Activated naive CD8-positive, alpha-beta T cell treated with anti-CD3 and anti-CD28 coated beads, Interleukin-2, amount 50 U/mL, for 16 hours (primary cell): ENCODE results near the gene PRM1.
"Not testable (repeated sequence)": the region's sequence is repeated elsewhere in the genome, so short reads cannot be mapped to it uniquely, and the experiment has no call there.

Experiments used
- DNase-seq: peaks from one replicate; pipeline ENCODE4 v3.0.0-alpha.2; 2020; ENCODE audit warnings: low read depth, low spot score

The PRM1 gene

DNA sequence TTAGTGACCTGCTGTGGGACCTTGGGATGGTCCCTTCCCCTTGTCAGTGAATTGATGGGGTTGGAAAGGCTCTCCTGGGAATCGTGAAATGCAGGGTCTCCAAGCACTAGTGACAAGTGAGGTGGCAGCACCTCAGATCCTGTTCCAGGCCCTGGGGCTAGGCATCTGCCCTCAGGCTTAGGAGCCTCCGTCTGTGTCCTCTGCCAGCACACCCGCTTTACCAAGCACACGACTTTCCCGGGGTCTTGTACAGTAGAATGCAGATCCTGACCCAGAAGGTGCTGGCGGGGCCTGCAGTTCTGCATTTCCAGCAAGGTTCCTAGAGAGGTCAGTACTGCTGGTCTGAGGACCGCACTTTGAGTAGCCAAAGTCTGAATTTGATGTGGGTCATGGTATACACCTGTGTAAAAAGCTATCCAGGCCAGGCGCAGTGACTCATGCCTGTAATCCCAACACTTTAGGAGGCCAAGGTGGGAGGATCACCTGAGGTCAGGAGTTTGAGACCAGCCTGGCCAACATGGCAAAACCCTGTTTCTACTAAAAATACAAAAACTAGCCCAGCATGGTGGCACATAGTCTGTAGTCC, 33.3 kb upstream of the PRM1 start:
- DNase-seq: no peak

DNA sequence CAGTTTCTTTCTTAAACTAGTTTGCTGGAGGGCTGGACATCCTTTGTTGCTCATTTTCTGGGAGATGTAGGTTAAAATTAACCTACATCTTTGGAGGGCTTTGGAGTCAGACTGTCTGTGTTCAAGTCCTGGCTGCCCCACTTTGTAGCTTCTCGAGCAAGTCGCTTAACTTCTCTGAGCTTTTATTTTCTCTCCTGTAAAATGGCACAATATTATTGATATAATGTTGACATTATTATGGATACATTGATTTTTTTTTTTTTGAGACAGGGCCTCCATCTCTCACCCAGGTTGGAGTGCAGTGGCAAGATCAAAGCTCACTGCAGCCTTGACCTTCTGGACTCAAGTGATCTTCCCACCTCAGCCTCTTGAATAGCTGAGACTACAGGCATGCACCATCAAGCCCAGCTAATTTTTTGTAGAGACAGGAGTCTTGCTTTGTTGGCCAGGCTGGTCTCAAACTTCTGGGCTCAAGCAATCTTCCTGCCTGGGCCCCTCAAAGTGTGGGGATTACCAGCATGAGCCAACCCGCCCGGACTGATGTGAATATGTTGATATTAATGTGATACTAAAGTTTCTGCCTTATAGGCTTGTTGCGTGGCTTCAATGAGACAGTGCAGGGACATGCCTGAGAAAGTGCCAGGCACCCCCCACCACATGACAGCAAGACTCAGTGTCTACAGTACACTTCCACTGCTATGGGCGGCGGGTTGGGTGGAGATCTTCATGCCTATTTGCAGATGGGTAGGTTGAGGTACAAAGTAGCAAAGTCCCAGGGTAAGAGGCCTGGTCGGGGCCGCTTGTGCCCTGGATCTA, 32.6 kb upstream of the PRM1 start:
- no peak for DNase-seq

DNA sequence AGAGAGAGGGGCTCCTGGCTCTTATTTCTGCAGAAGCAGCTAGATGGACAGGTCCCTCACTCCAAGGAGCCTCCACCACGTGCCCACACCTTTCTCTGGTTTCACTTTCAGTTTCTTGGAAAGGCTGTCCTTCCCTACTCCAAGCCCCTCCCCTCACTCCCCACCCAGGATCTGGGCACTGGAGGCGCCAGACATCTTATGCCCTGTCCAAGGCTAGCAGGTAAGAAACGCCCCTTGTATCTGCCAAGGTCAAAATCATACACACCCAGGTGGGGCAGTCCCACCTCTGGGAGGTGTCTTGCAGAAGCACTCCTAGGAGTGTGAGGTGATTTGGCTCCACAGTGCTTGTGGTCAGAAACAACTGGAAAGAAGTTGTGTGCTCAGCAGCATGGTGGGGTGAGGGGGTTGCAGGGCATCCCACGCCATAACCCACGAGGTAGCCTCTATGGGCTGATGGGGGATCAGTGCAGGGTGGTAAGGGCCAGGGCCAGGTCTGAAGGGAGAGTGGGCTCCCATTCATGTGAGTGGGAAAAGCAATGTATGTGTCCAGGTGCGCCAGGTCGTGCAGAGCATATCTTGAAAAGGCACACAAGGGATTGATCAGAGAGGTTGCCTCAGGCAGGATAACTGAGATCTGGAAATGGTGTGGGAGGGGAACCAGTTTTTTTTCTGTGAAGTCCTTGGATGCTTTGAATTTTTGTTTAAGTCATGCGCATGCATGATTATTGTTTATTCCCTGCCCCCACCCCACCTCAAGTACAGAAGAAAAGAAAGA, 31.8 kb upstream of the PRM1 start:
- no peak for DNase-seq

DNA sequence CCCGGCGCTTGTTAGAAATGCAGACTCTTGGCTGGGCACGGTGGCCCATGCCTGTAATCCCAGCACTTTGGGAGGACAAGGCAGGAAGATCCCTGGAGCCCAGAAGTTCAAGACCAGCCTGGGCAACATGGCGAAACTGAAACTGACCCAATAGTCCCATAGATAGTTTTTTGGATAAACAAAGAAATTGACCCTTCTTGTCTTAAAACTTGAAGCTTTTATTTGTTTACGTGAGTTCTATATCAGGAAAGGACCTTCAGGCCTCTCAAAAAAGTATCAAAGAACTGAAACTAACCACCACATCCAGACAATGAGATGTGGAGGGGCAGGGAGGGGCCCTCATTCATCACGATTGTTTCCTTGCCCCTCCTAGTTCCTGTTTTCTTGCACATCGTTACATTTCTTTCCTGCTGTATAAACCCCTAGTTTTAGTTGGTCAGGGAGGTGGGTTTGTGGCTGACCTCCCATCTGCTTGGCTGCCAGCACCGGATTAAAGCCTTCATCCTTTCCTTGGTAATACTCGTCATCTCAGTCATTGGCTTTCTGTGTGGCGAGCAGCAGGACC, 29.9 kb upstream of the PRM1 start:
- DNase-seq: no peak

DNA sequence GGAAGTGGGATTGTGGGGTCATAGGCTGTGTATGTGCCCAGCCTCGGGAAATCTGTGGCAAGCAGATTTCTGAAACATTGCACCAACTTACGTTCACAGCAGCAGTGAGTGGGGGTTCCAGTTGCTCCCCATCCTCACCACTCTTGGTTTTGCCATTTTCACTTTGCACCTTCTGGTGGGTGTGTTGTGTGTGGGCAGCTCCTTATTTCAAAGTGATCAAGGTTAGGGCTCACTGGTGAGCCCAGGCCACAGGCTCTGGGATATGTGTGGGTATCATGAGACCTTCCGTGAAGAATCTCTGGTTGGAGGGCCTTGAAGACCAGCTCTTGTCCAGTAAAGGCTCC, 29.5 kb upstream of the PRM1 start:
- no peak for DNase-seq

DNA sequence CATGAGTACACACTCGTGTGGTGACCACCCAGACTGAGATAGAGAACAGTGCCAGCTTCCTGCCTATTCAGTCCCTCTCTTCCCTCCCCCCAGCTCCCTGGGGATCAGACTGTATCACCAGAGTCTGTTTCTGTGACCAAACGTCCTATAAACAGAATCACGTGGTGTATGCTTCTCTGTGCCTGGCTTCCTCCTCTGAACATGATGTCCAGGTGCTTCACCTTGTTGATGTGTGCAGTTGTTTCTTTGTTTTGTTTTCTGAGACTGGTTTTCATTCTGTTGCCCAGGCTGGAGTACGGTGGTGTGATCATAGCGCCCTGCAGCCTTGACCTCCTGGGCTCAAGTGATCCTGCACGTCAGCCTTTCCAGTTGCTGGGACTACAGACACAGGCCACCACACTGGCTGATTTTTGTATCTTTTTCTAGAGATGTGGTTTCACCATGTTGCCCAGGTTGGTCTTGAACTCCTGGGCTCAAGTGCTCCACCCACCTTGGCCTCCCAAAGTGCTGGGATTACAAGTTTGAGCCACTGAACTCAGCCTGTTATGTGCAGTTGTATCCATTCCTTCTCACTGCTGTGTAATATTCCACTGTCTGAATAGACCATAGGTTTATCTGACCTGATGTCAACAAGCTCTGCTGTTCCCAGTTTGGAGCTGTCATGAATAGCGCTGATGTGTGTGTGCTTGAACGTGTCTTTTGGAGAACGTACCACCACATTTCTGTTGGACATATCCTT, 28.9 kb upstream of the PRM1 start:
- no peak for DNase-seq

DNA sequence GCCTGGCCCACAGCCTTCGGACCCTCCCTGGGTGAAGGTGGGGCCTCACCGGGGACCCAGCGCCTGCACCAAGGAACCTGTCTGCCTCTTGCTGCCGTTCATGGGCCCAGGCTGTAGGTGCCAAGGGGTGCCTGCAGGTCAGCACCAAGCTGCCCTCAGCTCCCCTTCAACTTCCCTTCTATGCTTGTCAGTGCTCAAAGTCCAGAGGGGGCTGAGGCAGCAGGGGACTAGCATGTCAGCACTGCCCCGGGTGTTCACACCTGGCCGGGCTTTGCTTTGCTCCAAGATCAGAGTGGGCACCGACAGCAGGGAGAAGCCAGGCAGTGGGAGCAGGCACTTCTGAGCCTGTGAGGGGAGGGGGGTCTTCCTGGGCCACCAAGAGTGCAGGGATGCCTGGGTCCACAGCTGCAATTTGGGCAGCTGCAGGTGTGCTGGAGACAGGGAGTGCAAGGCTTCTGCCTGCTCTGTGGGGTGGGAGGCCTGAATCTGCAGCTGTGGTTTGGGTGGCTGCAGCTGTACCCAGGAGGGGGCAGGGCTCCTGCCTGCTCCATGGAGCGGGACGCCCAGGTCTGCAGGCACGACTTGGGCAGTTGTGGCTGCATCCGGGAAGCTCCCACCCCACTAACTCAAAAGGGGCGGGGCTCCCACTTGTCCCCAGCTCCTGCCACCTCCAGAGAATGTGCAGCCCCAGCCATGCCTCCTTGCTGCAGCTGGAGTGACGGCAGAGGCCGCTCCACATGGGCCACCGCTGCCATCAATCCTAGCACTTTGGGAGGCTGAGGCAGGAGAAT, 27.6 kb upstream of the PRM1 start:
- DNase-seq: no peak

DNA sequence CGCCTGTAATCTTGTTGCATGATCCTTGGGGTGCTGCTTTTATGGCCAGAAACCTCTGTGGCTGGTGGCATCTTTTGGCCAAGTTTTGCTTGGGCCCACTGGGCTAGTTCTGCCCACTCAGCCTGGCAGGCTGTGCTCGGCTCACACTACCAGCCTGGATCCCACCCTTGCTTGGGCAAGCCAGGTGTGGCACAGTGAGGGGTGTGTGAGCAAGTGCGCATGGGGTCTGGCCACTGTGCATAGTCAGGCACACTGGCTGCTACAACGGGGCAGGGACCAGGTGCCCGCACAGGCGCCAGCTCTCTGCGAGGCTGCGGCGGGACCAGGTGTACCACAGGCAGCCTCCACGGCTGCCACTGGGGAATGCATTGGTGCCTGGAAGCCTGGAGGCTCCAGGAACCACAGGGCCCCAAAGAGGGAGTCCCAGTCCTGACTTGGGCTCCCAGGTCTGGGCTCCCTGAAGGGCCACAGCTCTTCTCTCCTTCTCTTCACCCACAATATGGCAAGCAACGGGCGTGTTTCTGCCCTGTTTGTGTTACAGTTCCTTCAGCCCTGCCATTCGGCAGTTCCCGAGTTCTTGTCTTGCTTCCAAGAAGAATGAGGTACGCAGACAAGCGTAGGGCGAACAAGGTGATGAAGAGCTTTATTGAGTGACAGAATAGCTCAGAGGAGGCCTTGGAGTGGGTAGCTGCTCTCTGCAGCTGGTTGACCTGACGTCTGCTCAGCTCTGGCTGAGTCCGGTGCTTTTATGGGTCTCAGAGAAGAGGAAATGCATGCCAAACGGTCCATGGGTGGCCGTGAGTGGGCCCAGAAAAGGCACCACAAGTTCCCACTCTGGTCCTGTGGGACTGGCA, 26.7 kb upstream of the PRM1 start:
- no peak for DNase-seq

DNA sequence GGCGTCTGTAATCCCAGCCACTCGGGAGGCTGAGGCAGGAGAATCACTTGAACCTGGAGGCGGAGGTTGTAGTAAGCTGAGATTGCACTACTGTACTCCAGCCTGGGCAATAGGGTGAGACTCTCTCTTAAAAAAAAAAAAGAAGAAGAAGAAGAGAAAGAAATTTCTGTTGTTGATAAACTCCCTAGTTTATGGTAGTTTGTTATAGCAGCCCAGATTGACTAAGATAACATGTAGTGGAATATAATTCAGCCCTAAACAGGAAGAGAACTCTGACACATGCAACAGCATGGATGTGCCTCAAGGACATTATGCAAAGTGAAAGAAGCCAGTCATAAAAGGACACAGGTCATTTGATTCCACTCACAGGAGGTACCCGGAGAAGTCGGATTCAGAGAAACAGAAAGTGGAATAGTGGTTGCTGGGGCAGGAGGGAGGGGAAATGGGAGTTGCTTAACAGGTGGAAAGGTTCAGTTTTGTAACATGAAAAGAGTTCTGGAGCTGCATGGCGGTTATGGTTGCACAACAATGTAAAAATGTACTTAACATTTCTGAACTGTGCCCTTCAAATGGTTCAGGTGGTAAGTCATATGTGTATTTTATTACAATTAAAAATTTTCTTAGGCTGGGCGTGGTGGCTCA, 26.0 kb upstream of the PRM1 start:
- DNase-seq: no peak

DNA sequence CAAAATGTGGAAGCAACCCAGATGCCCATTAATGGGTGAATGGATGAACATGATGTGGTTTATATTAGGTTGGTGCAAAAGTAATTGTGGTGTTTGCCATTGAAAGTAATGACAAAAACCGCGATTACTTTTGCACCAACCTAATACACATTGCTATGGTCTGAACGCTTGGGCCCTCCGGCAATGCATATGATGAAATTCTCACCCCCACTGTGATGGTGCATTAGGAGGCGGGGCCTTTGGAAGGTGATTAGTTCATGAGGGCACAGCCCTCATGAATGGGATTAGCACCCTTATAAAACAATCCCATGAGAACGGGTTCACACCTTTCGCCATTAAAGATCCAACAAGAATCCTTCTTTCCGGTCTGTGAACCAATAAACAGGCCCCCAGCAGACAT, 25.3 kb upstream of the PRM1 start:
- no peak for DNase-seq

DNA sequence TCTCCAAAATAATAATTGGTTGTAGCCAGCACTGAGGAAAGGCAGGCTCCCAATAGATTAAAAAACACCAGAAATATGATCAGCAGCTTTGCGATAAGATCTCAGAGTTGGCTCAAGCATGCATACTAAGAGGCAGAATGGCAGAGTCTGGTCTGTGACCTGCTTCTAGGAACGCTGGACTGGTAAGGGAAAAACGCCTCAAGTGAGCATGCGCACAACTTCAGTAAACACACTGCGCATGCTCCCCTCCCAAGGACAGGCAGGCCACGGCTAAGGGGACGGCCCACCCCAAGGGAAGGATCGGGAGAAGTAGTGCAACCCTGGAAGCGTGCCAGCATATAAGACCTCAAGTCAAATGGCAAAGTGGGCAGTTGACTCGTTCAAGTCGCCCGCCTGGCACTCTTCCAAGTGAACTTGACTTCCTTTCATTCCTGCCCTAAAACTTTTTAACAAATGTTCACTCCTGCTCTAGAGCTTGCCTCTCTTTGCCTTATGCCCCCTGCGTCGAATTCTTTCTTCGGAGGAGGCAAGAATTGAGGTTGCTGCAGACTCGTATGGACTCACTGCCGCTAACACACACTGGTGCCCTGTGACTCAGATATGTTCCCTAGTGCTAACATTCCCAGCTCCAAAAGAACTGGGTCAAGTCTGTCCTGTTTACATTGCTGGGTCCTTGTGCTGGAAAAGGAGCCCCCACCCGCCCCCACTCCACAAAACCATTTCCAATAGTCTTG, 22.4 kb upstream of the PRM1 start:
- DNase-seq: no peak

DNA sequence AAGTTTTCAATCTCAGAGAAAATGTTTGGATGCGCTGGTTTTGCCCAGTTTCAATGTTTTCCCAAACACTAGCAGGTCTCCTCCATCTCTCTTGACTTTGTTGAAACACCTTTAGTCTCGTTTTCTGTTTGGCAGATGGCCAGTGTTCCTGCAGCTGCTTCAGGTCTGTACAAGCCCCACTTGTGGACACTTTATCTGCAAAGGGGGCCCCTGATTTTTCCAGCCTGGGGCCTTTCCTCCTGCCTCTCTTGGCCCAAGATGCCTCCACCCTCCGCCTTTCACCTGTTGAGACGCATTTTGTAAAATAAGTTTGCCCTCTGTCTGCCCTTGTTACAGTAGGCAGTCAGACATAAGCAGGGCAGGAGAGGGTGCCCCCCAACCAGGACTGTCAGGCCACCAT, 21.8 kb upstream of the PRM1 start:
- no peak for DNase-seq

DNA sequence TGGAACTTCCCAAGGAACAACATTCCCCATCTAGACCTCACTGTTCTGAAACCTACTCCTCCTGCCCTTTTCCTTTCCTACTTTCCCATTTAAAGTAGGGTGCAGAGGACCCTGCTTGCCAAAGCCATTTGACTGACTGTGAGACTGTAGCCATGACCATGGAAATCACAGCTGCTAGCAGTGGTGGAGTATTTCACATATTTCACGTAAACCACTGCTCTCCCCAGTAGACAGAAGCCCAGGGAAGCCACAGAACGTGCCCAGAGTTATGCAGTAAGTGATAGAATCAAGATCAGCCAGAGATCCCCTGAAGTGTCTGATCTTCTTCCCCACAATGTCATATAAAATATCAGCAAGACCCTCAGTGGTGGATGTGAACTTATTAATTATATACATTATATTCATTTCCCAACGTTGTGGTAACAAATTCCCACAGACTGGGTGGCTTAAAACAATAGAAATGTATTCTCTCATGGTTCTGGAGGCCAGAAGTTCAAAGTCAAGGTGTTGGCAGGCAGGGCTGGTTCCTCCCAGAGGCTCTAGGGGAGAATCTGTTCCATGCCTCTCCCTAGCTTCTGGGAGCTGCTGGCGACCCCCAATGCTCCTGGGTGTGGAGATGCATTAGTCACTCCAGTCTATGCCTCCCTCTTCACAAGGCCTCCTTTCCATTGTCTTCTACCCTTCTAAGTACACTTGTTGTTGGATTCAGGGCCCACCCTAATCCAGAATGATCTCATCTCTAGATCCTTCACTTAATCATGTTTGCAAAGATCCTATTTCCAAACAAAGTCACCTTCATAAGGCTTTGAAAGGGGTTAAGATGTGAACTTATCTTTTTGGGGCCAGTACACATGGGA, 20.7 kb upstream of the PRM1 start:
- DNase-seq: no peak

DNA sequence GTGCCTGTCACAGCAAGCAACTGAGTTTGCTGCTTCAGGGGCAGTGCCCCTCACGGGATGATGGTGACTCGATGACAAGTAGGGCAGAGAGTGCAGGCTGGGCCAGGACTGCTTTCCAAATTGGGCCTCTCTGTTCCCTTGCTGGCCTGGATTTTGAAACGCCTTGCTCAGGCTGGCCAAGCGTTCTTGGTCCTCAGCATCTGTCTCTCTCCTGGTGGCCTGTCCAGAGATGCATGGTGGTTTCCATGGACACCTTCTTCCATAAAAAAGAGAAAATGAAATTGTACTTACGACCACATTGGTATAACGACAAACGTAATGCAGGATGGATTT, 19.4 kb upstream of the PRM1 start:
- no peak for DNase-seq

DNA sequence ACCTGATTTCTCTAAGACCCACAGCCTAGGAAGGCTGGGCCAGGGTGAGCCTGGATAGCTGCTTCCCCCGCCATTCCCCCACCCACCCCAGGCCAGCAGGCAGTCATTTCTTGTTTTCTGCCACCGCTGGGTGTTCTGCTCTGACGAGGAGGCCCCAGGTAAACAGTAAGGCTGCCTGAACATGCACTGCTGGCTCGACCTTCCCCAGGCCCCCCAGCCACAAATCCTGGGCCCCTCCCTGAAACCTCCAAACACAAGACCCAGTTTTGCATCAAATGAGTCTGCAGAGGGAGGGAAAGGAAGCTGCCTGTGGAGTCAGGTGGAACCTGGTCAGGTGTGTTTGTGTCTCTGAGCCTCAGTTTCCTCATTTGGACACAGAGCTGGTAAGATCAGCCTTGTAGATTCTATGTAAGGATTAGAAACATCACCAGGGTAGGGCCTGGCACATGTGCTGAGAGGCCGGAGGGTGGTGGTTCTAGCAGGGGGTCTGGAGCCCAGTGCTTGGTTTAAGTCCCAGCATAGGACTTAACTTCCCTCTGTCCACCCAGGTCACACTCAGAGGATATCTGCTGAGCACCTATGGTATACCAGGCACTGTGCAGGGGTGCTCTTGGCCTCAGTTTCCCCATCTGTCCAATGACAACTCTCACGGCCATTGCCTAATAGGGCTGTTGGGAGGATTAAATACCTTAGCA, 18.9 kb upstream of the PRM1 start:
- DNase-seq: no peak

DNA sequence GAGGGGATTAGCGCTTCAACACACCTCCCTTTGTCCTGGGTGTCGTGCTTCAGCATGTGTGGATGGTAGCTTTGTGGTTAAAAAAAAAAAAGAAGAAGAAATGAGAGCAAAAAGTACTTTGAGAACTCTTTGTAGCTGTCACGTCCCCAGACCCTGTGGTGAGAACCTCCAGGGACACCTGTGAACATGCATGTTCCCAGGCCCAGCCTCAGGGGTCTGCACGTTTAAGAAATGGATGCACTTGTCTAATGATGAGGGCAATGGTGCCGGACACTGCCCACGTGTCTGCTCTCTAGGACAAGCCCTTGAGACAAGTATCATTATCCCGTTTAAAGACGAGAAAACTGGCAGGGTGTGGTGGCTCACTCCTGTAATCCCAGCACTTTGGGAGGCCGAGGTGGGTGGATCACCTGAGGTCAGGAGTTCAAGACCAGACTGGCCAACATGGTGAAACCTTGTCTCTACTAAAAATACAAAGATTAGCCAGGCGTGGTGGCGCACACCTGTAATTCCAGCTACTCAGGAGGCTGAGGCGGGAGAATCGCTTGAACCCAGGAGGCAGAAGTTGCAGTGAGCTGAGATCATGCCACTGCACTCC, 17.9 kb upstream of the PRM1 start:
- not testable (repeated sequence) for DNase-seq
